A673 (cell line): ENCODE measurements around the gene WNT8B.

Experiments
- CTCF ChIP-seq: fragments of 300-800, 200-600 bp; sonication (generic); conservative IDR thresholded peaks from 2 replicates; pipeline ENCODE4 v1.5.1; 2017; ENCODE audit warnings: low read depth, mild to moderate bottlenecking, antibody characterized with exemption, low read length, moderate library complexity, mixed read lengths
- EZH2 ChIP-seq: fragments of 200-600 bp; sonication (generic); IDR thresholded peaks from 2 replicates; pipeline ENCODE4 v1.6.1; 2017; ENCODE audit warnings: borderline replicate concordance, low read depth, mild to moderate bottlenecking, mixed read lengths, antibody characterized with exemption, low read length; ENCODE audit not compliant: poor library complexity, severe bottlenecking

- no peak for TF ChIP-seq EZH2
- TF ChIP-seq CTCF: no peak
Measured at GRCh38 chr10:100413173-100413572, 49.6 kb upstream of the WNT8B start.
